ENCODE data around the gene GPX8. TPM values are rescaled to one million over a fixed set of nuclear protein-coding genes. Genes with fewer than 3 reads are reported as not detected.
A peak's percentile ranks its signal among the peaks of the same experiment; 100 is the strongest.

GPX8 gene
- total RNA-seq, 1 donor from 2014 or later, result 86.4 TPM

DNA sequence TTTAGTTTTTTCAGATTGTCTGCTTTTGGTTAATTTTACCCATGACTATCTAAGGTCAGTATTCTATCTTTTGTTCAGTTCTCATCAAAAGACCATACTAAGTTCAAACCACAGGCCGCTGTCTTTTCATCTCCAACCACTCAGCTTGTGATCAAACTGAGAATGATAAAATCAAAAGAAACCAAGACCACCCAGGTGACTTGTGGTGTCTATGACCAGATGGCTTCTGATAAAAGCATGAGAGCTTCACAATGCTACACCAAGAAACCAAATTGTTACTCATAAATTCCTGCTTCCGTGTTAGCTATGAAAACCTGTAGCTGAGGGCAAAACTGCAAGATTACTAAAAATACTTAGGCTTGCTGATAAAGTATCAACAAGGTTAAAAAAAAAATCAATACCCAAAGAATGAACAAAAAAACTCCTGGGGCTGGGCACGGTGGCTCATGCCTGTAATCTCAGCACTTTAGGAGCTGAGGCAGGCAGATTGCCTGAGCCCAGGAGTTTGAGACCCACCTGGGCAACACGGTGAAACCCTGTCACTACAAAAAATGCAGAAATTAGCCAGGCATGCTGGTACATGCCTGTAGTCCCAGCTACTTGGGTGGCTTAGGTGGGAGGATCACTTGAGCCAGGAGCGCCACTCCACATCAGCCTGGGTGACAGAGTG, 25.8 kb upstream of the GPX8 start:
- no peak for DNase-seq (ENCODE audit: low spot score in 2 of 2, unreplicated experiment in 2 of 2)
- no peaks in the 10 kb centered on the region for H3K36me3 Mint-ChIP-seq
- TF ChIP-seq, protein P1, sequence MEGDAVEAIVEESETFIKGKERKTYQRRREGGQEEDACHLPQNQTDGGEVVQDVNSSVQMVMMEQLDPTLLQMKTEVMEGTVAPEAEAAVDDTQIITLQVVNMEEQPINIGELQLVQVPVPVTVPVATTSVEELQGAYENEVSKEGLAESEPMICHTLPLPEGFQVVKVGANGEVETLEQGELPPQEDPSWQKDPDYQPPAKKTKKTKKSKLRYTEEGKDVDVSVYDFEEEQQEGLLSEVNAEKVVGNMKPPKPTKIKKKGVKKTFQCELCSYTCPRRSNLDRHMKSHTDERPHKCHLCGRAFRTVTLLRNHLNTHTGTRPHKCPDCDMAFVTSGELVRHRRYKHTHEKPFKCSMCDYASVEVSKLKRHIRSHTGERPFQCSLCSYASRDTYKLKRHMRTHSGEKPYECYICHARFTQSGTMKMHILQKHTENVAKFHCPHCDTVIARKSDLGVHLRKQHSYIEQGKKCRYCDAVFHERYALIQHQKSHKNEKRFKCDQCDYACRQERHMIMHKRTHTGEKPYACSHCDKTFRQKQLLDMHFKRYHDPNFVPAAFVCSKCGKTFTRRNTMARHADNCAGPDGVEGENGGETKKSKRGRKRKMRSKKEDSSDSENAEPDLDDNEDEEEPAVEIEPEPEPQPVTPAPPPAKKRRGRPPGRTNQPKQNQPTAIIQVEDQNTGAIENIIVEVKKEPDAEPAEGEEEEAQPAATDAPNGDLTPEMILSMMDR (IDR thresholded peaks at IDR 0.05; ENCODE audit: unreplicated experiment), result no peak
- H3K9me3 Mint-ChIP-seq, result peaks cover 26% of the 10 kb centered on the region
- H3K4me1 Mint-ChIP-seq, result no peaks in the 10 kb centered on the region
- H3K4me3 Mint-ChIP-seq, result no peak overlapping the region
- H3K27ac Mint-ChIP-seq, result no peak overlapping the region
- peaks cover 16% of the 10 kb centered on the region for H3K27me3 Mint-ChIP-seq (ENCODE audit: low read depth)

- TF ChIP-seq, protein P1 (IDR thresholded peaks at IDR 0.05; ENCODE audit: unreplicated experiment), result no peak
- H3K4me1 Mint-ChIP-seq, result peaks cover 9% of the 10 kb centered on the region
- H3K27ac Mint-ChIP-seq, result no peak overlapping the region
- H3K4me3 Mint-ChIP-seq, result no peak overlapping the region
- DNase-seq (ENCODE audit: low spot score in 2 of 2, unreplicated experiment in 2 of 2), result no peak
- peaks cover 14% of the 10 kb centered on the region for H3K27me3 Mint-ChIP-seq (ENCODE audit: low read depth)
- H3K36me3 Mint-ChIP-seq, result no peaks in the 10 kb centered on the region
- peaks cover 10% of the 10 kb centered on the region for H3K9me3 Mint-ChIP-seq
Observed at GRCh38 chr5:55136521-55136920, 23.4 kb upstream of the GPX8 start.

- peaks cover 35% of the 10 kb centered on the region for H3K27me3 Mint-ChIP-seq (ENCODE audit: low read depth)
- H3K4me3 Mint-ChIP-seq, result no peak overlapping the region
Observed at GRCh38 chr5:55140908-55141665, 18.9 kb upstream of the GPX8 start.

GRCh38 chr5:55141945-55142690, 17.9 kb upstream of the GPX8 start:
- no peak for DNase-seq (ENCODE audit: low spot score in 2 of 2, unreplicated experiment in 2 of 2)
- peaks cover 40% of the 10 kb centered on the region for H3K27me3 Mint-ChIP-seq (ENCODE audit: low read depth)
- H3K4me1 Mint-ChIP-seq, result peaks cover 12% of the 10 kb centered on the region
- no peaks in the 10 kb centered on the region for H3K9me3 Mint-ChIP-seq
- no peaks in the 10 kb centered on the region for H3K36me3 Mint-ChIP-seq
- TF ChIP-seq, protein P1 (IDR thresholded peaks at IDR 0.05; ENCODE audit: unreplicated experiment), result no peak
- H3K27ac Mint-ChIP-seq, result no peak overlapping the region
- no peak overlapping the region for H3K4me3 Mint-ChIP-seq

More at GRCh38 chr5:55140908-55141665, 18.9 kb upstream of the GPX8 start:
- Mint-ChIP-seq H3K4me1 (peaks cover 9% of the 10 kb centered on the region), H3K27ac (peak overlapping the region; percentile 22), H3K9me3 (no peaks in the 10 kb centered on the region), H3K36me3 (no peaks in the 10 kb centered on the region)
- TF ChIP-seq, protein P1 (IDR thresholded peaks at IDR 0.05; ENCODE audit: unreplicated experiment), result no peak
- DNase-seq (ENCODE audit: low spot score in 2 of 2, unreplicated experiment in 2 of 2), result no peak

- Mint-ChIP-seq H3K36me3 (no peaks in the 10 kb centered on the region), H3K4me1 (peaks cover 12% of the 10 kb centered on the region), H3K4me3 (no peak overlapping the region), H3K9me3 (no peaks in the 10 kb centered on the region), H3K27ac (no peak overlapping the region), H3K27me3 (ENCODE audit: low read depth) (peaks cover 37% of the 10 kb centered on the region)
- TF ChIP-seq, protein P1 (IDR thresholded peaks at IDR 0.05; ENCODE audit: unreplicated experiment), result no peak
- DNase-seq (ENCODE audit: low spot score in 2 of 2, unreplicated experiment in 2 of 2), result no peak
Observed at GRCh38 chr5:55143624-55144023, 16.3 kb upstream of the GPX8 start.
